GM12891 (cell line): ENCODE measurements around the gene ITGA1.

Experiments
- SPI1 ChIP-seq: IDR thresholded peaks from 2 replicates; pipeline ENCODE4 v1.6.1; 2011; ENCODE audit warnings: low read depth, low read length, control low read depth
- TAF1 ChIP-seq: IDR thresholded peaks from 2 replicates; pipeline ENCODE4 v1.6.1; 2011; ENCODE audit warnings: low read depth, low read length, control low read depth

DNA sequence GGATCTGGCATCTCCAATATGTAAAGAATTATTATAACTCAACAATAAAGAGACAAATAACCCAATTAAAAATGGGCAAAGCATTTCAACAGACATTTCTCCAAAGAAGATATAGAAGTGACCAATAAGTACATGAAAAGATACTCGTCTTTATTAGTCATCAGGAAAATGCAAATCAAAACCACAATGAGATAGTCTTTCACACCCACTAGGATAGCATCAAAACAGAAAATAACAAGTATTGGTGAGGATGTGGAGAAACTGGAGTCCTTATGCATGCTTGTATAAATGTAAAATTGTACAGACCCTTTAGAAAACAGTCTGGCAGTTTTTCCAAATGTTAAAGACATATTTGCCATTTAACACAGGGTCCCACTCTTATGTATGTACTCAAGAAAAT, 39.1 kb upstream of the ITGA1 start:
- no peak for TF ChIP-seq SPI1
- TF ChIP-seq TAF1: no peak
